Activated CD8-positive, alpha-beta memory T cell treated with anti-CD3 and anti-CD28 coated beads, Interleukin-2, amount 50 U/mL, for 4 hours (primary cell): Measurements from ENCODE around the gene DPY19L3.

Experiments used
- DNase-seq: peaks from one replicate; pipeline ENCODE4 v3.0.0-alpha.2; 2020

Gene DPY19L3

GRCh38 chr19:32526895-32527294 is 121.3 kb downstream of the DPY19L3 start:
- no peak for DNase-seq

GRCh38 chr19:32530773-32531172 is 125.2 kb downstream of the DPY19L3 start:
- DNase-seq: no peak

GRCh38 chr19:32532233-32532632 is 126.7 kb downstream of the DPY19L3 start:
- DNase-seq: no peak
